HEK293 (cell line): ENCODE results near the gene SLC18A3.

Experiments
- CTCF ChIA-PET: fragments of 350-600 bp; formaldehyde crosslinking; extraction: SDS; loops from one replicate; lab custom pipeline; 2021; ENCODE audit warnings: antibody characterized with exemption; lab: Yijun Ruan, JAX
- POLR2A ChIA-PET: fragments of 300-600 bp; formaldehyde crosslinking; extraction: SDS; loops from one replicate; lab custom pipeline; 2020; ENCODE audit warnings: antibody characterized with exemption, inconsistent platforms; lab: Yijun Ruan, JAX
- H3K27ac ChIP-seq: fragments of 200-500 bp; sonication (Bioruptor generic); 2 replicates; pipeline ENCODE4 v1.5.1; 2014; ENCODE audit warnings: low read depth, low read length, control low read depth, inconsistent platforms; ENCODE audit errors: extremely low read depth
- H3K36me3 ChIP-seq, 2 experiments: fragments of 200-500 bp in 1 of 2; sonication (Bioruptor generic) in 1 of 2; 1 replicate in 1 of 2; 2 replicates in 1 of 2; pipeline ENCODE4 v1.5.1; 2014 to 2017; ENCODE audit warnings: inconsistent platforms in 2 of 2, low read length in 2 of 2; ENCODE audit not compliant: control insufficient read depth in 2 of 2, insufficient read depth in 1 of 2
- H3K4me1 ChIP-seq: fragments of 200-500 bp; sonication (Bioruptor generic); 2 replicates; pipeline ENCODE4 v1.5.1; 2014; ENCODE audit warnings: mild to moderate bottlenecking, low read length, inconsistent platforms; ENCODE audit not compliant: control insufficient read depth, insufficient read depth
- H3K4me3 ChIP-seq: 2 replicates; pipeline ENCODE4 v1.5.1; 2011; ENCODE audit warnings: low read depth, mild to moderate bottlenecking, control low read depth, low read length, moderate library complexity
- H3K9me3 ChIP-seq: fragments of 200-500 bp; sonication (Bioruptor generic); 2 replicates; pipeline ENCODE4 v1.5.1; 2014; ENCODE audit warnings: low read depth, low read length, inconsistent platforms; ENCODE audit not compliant: control insufficient read depth, insufficient read depth
- EGR2 ChIP-seq: fragments of 450-650 bp; formaldehyde crosslinking; IDR thresholded peaks from 2 replicates; pipeline ENCODE4 v1.5.1; 2016; ENCODE audit warnings: low read depth, missing biosample characterization, missing genetic modification characterization
- GLIS1 ChIP-seq: fragments of 450-650 bp; formaldehyde crosslinking; IDR thresholded peaks from 2 replicates; pipeline ENCODE4 v1.5.1; 2016; ENCODE audit warnings: missing biosample characterization, missing genetic modification characterization
- GLIS2 ChIP-seq: fragments of 450-650 bp; formaldehyde crosslinking; IDR thresholded peaks from 2 replicates; pipeline ENCODE4 v1.5.1; 2016; ENCODE audit warnings: missing biosample characterization, missing genetic modification characterization
- KLF16 ChIP-seq: fragments of 450-650 bp; formaldehyde crosslinking; IDR thresholded peaks from 2 replicates; pipeline ENCODE4 v1.5.1; 2017; ENCODE audit warnings: missing biosample characterization, missing genetic modification characterization
- KLF8 ChIP-seq: fragments of 450-650 bp; formaldehyde crosslinking; IDR thresholded peaks from 2 replicates; pipeline ENCODE4 v1.5.1; 2016; ENCODE audit warnings: missing biosample characterization, missing genetic modification characterization
- KLF9 ChIP-seq: fragments of 450-650 bp; formaldehyde crosslinking; IDR thresholded peaks from 2 replicates; pipeline ENCODE4 v1.5.1; 2016; ENCODE audit warnings: missing biosample characterization, missing genetic modification characterization, low read depth
- REST ChIP-seq: fragments of 450-650 bp; formaldehyde crosslinking; IDR thresholded peaks from 2 replicates; pipeline ENCODE4 v1.5.1; 2016; ENCODE audit warnings: missing biosample characterization, missing genetic modification characterization
- SP2 ChIP-seq: fragments of 450-650 bp; formaldehyde crosslinking; IDR thresholded peaks from 2 replicates; pipeline ENCODE4 v1.5.1; 2016; ENCODE audit warnings: missing biosample characterization, missing genetic modification characterization
- SP3 ChIP-seq: fragments of 450-650 bp; formaldehyde crosslinking; IDR thresholded peaks from 2 replicates; pipeline ENCODE4 v1.5.1; 2016; ENCODE audit warnings: missing biosample characterization, missing genetic modification characterization
- ZBTB10 ChIP-seq: fragments of 450-650 bp; formaldehyde crosslinking; IDR thresholded peaks from 2 replicates; pipeline ENCODE4 v1.5.1; 2016; ENCODE audit warnings: missing biosample characterization, missing genetic modification characterization
- ZBTB20 ChIP-seq: fragments of 450-650 bp; formaldehyde crosslinking; IDR thresholded peaks from 2 replicates; pipeline ENCODE4 v1.5.1; 2016; ENCODE audit warnings: missing biosample characterization, missing genetic modification characterization
- ZBTB8A ChIP-seq: fragments of 450-650 bp; formaldehyde crosslinking; IDR thresholded peaks from 2 replicates; pipeline ENCODE4 v1.5.1; 2016; ENCODE audit warnings: missing biosample characterization, missing genetic modification characterization
- ZFHX2 ChIP-seq: fragments of 450-650 bp; formaldehyde crosslinking; conservative IDR thresholded peaks from 2 replicates; pipeline ENCODE4 v1.5.1; 2016; ENCODE audit warnings: missing biosample characterization, missing genetic modification characterization
- ZFP69B ChIP-seq: fragments of 450-650 bp; formaldehyde crosslinking; IDR thresholded peaks from 2 replicates; pipeline ENCODE4 v1.5.1; 2016; ENCODE audit warnings: missing biosample characterization, missing genetic modification characterization
- ZNF239 ChIP-seq: fragments of 450-650 bp; formaldehyde crosslinking; IDR thresholded peaks from 2 replicates; pipeline ENCODE4 v1.5.1; 2016; ENCODE audit warnings: missing biosample characterization, missing genetic modification characterization
- ZNF292 ChIP-seq: fragments of 450-650 bp; formaldehyde crosslinking; IDR thresholded peaks from 2 replicates; pipeline ENCODE4 v1.5.1; 2016; ENCODE audit warnings: low read depth, missing biosample characterization, missing genetic modification characterization, borderline replicate concordance
- ZNF302 ChIP-seq: fragments of 450-650 bp; formaldehyde crosslinking; IDR thresholded peaks from 2 replicates; pipeline ENCODE4 v1.5.1; 2016; ENCODE audit warnings: missing biosample characterization, missing genetic modification characterization, low read depth
- ZNF549 ChIP-seq: fragments of 450-650 bp; IDR thresholded peaks from 2 replicates; pipeline ENCODE4 v1.5.1; 2018; ENCODE audit warnings: missing biosample characterization, missing genetic modification characterization, mild to moderate bottlenecking, inconsistent platforms, moderate library complexity
- ZNF664 ChIP-seq: fragments of 450-650 bp; formaldehyde crosslinking; IDR thresholded peaks from 2 replicates; pipeline ENCODE4 v1.5.1; 2016; ENCODE audit warnings: missing biosample characterization, missing genetic modification characterization
- TF ChIP-seq, protein P1 (sequence below): fragments of 450-650 bp; formaldehyde crosslinking; IDR thresholded peaks from 2 replicates; pipeline ENCODE4 v1.5.1; 2016; ENCODE audit warnings: missing biosample characterization, missing genetic modification characterization
- TF ChIP-seq, protein P2 (sequence below): fragments of 450-650 bp; formaldehyde crosslinking; IDR thresholded peaks from 2 replicates; pipeline ENCODE4 v1.5.1; 2016; ENCODE audit warnings: missing biosample characterization, missing genetic modification characterization
- TF ChIP-seq, protein P3 (sequence below): sonication (generic); formaldehyde crosslinking; IDR thresholded peaks from 2 replicates; pipeline ENCODE4 v1.8.1; 2022; ENCODE audit warnings: mild to moderate bottlenecking, moderate library complexity, missing genetic modification reagents

SLC18A3 gene

DNA sequence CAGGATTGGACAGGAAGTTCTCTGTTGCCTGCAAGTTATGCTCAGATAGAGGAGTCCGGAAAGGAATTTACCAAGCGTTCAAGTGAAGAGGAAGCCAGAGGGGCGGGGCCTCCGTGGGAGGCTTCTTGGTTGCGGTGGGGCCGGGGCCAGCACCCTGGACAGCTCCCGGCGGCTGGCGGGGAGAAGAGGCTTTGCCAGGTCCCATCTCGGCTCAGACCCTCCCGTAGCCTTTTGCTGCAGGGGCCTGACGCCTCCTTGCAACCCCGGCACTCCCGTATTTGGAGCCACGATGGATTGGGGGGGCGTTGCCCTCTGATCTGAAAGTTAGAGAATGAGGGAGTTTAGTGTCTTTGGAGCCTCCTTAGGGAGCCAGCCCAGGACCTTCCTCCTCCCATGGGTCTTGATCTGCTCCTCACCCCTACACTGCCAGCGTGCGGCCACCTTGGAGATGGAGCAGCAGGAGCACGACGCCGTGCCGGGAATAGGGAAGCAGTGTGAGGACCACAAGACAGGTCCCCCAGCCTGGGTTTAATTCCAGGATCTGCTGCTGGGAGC lies 3.1 kb upstream of the SLC18A3 start:
- Histone ChIP-seq H3K4me3 (no peak overlapping the region), H3K36me3 (no peaks in the 10 kb centered on the region), H3K4me1 (no peaks in the 10 kb centered on the region; the same call in 1 of the 2 replicates), H3K27ac (no peak overlapping the region), H3K9me3 (no peaks in the 10 kb centered on the region)
- ChIA-PET POLR2A (interaction anchor here (1.4 kb wide), 1 partner anchor 68 kb away, joined by 3 read pairs; the partner anchor contains the start of gene ERCC6), CTCF (interaction anchor here (1.2 to 1.3 kb wide), 2 partner anchors 12 to 14 kb away, joined by 3 to 4 read pairs; no protein-coding TSS in a partner anchor)
- TF ChIP-seq, protein P1, sequence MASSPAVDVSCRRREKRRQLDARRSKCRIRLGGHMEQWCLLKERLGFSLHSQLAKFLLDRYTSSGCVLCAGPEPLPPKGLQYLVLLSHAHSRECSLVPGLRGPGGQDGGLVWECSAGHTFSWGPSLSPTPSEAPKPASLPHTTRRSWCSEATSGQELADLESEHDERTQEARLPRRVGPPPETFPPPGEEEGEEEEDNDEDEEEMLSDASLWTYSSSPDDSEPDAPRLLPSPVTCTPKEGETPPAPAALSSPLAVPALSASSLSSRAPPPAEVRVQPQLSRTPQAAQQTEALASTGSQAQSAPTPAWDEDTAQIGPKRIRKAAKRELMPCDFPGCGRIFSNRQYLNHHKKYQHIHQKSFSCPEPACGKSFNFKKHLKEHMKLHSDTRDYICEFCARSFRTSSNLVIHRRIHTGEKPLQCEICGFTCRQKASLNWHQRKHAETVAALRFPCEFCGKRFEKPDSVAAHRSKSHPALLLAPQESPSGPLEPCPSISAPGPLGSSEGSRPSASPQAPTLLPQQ (tag by site-specific recombination) = 0 out of 2 replicates have a peak, but pooled peaks have one; percentile 59
- 0 out of 2 replicates have a peak, but pooled peaks have one; percentile 53 for TF ChIP-seq KLF16 (tag by site-specific recombination)
- TF ChIP-seq KLF8 = no peak
- peak; percentile 24; the same call in 1 of the 2 replicates for TF ChIP-seq EGR2 (tag by site-specific recombination)
- TF ChIP-seq, protein P2, sequence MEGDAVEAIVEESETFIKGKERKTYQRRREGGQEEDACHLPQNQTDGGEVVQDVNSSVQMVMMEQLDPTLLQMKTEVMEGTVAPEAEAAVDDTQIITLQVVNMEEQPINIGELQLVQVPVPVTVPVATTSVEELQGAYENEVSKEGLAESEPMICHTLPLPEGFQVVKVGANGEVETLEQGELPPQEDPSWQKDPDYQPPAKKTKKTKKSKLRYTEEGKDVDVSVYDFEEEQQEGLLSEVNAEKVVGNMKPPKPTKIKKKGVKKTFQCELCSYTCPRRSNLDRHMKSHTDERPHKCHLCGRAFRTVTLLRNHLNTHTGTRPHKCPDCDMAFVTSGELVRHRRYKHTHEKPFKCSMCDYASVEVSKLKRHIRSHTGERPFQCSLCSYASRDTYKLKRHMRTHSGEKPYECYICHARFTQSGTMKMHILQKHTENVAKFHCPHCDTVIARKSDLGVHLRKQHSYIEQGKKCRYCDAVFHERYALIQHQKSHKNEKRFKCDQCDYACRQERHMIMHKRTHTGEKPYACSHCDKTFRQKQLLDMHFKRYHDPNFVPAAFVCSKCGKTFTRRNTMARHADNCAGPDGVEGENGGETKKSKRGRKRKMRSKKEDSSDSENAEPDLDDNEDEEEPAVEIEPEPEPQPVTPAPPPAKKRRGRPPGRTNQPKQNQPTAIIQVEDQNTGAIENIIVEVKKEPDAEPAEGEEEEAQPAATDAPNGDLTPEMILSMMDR (tag by site-specific recombination) = no peak
- peak; percentile 53; the same call in 1 of the 2 replicates for TF ChIP-seq KLF9 (tag by site-specific recombination)
- TF ChIP-seq ZNF239 (tag by site-specific recombination) = no peak
- peak; percentile 77 for TF ChIP-seq GLIS2
- TF ChIP-seq ZBTB10 (tag by site-specific recombination) = no peak
- TF ChIP-seq SP2 (tag by site-specific recombination) = peak; percentile 18; the same call in 1 of the 2 replicates
- peak; percentile 77 for TF ChIP-seq ZFP69B
- TF ChIP-seq ZFHX2 (tag by site-specific recombination) = 0 out of 2 replicates have a peak, but pooled peaks have one; percentile 9
- no peak for TF ChIP-seq ZNF549 (tag by site-specific recombination)
- TF ChIP-seq REST (tag by site-specific recombination) = peak; percentile 98
- no peak for TF ChIP-seq ZNF664 (tag by site-specific recombination)
- TF ChIP-seq ZNF292 (tag by site-specific recombination) = no peak
- no peak for TF ChIP-seq ZBTB8A (tag by site-specific recombination)
- TF ChIP-seq ZNF302 = no peak
- TF ChIP-seq ZBTB20 (tag by site-specific recombination) = no peak
- TF ChIP-seq GLIS1 (tag by site-specific recombination) = peak; percentile 75
- peak; percentile 20; the same call in 1 of the 2 replicates for TF ChIP-seq SP3 (tag by site-specific recombination)
- TF ChIP-seq, protein P3, sequence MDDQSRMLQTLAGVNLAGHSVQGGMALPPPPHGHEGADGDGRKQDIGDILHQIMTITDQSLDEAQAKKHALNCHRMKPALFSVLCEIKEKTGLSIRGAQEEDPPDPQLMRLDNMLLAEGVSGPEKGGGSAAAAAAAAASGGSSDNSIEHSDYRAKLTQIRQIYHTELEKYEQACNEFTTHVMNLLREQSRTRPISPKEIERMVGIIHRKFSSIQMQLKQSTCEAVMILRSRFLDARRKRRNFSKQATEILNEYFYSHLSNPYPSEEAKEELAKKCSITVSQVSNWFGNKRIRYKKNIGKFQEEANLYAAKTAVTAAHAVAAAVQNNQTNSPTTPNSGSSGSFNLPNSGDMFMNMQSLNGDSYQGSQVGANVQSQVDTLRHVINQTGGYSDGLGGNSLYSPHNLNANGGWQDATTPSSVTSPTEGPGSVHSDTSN (CRISPR knock-in tag) = peak; percentile 52; the same call in 1 of the 2 replicates
